NCI-H1930 (cell line): Measurements from ENCODE around the gene FARP1.
A peak's percentile ranks its signal among the peaks of the same experiment; 100 is the strongest.

Source experiments
- DNase-seq, 2 experiments: peaks; one replicate each; lab custom pipeline; 2025; lab: John Stamatoyannopoulos, UW

Gene FARP1

GRCh38 chr13:98133946-98134345 lies 8.9 kb upstream of the FARP1 start:
- no peak for DNase-seq

DNA sequence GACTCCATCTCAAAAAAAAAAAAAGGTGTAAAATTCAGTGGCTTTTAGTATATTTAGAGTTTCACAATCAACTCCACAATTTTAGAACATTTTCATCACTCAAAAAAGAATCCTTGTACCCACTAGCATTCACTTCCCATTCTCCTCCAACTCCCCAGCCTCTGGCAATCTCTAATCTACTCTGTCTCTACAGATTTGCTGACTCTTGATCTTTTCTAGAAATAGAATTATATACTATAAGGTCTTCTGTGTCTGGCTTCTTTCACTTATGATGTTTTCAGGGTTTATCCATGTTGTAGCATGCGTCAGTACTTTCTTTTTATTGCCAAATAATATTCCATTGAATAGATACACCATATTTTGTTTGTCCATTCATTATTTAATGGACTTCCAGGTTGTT lies 8.0 kb upstream of the FARP1 start:
- no peak for DNase-seq

DNA sequence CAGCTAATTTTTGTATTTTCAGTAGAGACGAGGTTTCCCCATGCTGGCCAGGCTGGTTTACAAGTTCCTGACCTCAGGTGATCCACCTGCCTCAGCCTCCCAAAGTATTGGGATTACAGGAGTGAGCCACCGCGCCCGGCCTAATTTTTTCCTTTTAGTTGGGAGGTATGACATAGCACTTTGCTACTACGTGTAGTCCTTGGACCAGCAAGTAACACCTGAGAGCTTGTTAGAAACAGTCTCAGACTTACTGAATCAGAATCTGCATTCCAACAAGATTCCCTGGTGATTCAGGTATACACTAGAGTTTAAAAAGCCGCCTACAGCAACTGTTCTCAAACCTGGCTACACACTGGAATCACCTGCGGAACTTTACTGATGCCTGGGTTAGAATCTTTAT lies 1.8 kb upstream of the FARP1 start:
- DNase-seq, result no peak

DNA sequence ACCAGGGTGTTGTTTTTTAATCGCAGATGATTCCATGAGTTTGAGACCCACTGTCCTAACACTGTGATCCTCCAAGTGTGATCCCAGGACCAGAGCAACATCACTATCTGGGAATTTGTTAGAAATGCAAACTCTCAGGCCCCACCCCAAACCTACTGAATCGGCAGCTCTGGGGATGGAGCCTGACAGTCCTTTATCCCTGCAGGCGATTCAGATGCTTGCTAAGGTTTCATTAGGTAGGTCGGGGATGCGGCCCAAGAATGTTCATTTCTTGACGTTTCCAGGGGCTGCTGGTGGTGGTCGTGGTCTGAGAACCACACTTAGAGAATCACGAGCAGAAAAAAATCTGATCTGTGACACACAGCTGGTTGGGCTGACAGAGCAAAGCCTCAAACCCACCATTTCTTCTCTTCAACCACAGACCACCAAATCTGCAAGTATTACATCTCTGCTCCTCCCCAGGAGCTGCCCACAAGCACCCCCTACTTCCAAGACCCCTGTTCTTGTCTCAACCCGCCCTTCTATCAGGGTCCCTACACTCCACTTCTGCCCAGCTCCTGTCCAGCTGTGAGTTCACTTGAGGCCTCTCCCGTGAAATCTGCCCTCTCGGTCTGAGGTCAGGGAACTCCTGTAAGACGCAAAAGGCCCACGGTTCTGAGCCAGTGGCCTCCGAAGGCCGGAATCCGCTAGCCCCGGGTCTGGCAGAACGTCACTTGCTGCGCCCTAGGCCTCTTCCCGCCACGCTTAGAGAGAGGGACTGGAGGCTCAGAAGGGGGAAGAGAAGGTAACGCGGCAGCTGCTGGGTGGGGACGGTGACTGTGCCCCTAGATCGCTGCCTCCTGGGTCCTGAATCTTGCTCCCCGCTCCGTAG lies 1.1 kb upstream of the FARP1 start:
- DNase-seq, result no peak

- DNase-seq, result peak in 1 of 2 experiments; percentile 81
Observed at GRCh38 chr13:98143157-98143553, 261 bp downstream of the FARP1 start.

- DNase-seq, result no peak
Observed at GRCh38 chr13:98143601-98144026, 720 bp downstream of the FARP1 start.

DNA sequence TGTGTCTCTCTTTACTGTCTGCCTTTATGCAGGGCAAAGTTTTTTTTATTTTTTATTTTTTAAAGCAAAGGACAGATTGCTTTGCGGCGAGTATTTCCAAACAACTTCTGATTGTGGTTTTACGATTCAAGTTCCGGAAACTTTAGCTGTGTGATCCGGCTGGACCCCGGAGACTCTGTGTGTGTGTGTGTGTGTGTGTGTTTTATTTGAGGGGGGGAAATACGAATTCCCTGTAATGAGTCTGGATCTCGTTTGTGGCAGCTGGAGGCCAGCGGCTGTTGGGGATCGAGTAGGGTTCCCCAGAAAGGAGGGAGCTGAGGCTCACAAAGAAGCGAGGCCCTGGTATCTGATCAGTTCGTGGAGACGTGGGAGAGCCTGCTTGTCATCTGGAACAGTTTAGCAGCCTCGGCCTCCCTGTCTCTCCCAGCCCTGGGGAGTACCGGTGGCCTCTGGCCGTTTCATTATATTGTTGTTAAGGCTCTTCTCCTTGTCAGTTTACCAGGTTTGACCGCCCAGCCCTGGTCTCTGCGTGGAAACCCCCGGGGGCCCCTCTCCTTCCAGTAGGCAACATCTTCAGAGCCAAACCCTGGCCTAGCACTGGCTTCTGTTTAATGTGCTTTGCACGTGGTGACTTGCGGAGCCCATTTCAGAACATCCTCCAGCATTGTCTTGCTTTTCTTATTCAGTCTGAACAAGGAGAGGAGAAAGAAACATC lies 1.3 kb downstream of the FARP1 start:
- no peak for DNase-seq

DNA sequence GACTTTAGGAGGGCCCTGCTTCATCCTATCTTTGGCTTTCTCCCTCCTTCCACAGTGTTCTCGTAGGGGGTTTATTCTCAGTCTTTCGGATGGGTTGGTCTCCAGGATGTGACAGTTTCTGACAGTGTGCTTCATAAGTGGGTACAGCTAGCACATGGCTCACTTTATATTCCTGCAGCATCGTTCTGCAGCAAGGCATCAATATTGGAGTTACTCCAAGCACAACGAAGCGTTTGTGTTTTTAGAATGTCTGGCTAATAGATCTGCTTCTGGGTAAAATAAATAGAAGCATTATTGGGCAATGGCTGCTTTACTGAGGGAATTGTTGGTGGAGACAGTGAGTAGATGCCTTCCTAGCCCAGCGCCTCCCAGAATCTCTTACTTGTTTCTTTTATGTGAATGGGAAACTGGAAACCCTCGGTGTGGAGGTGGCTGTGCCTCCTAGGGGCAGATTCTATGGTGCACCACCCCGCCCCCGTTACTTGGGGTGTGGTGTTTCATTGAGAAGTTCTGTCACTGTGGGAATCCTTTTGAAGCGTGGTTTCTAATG lies 2.0 kb downstream of the FARP1 start:
- peak in 1 of 2 experiments; percentile 24 for DNase-seq

GRCh38 chr13:98147521-98147920 lies 4.6 kb downstream of the FARP1 start:
- no peak for DNase-seq

DNA sequence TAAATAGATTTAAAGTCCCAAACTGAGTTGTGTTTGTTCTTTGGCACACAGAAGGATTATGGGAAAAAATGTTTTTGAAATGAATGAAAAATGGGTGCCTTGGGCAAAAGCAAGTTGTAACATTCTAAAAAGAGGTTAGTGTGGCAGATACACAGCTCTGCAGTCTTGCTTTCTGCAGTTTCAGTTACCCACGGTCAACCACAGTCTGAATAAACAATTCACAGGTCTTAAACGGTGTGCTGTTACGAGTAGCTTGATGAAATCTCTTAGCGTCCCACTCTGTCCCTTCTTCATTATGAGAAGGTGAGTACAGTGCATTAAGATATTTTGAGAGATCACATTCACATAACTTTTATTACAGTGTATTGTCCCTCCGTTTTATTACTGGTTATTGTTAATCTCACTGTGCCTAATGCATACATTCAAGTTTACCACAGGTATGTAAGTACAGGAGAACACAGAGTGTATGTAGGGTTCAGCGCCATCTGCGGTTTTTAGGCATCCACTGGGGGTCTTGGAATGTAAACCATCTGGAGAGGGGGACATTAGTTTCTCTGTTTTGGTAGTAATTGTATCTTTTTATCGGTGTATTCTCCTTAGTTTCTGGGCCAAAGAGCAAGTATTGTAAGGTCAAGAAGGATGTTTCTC lies 8.1 kb downstream of the FARP1 start:
- DNase-seq, result no peak

DNA sequence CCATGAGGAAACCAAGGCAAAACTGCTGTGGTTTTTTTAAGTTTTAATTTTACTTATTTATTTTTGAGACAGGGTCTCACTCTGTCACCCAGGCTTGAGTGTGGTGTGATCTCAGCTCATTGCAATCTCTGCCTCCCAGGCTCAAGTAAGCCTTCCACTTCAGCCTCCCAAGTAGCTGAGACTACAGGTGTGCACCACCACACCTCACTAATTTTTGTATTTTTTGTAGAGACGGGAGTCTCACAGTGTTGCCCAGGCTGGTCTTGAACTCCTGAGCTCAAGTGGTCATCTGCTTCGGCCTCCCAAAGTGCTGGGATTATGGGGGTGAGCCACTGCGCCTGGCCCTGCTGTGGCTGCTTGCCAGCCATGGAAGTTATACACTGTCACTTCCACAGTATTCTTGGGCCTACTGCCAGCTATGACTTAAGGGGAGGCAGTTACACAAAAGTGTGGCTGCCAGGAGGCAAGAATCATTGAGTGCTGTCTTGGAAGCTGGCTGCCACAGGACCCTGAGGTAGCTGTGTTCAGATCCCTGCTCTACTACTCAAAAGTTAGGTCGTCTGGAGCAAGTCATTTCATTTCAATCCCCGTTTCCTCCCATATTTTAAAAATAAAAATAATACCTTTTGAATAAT lies 12.7 kb downstream of the FARP1 start:
- DNase-seq, result no peak

DNA sequence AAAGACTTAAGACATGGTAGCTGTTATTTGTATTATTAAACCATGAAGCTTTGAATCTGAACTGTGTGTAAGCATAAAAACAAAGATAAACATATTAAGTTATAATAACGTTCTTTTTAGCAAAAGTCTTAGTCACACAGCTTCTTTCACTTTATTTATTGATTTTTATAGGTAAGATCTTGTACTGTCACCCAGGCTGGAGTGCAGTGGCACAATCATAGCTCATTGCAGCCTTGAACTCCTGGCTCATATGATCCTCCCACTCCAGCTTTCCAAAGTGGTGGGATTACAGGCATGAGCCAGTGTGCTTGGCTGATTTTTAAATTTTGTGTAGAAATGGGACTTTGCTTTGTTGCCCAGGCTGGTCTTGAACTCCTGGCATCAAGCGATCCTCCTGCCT lies 13.4 kb downstream of the FARP1 start:
- no peak for DNase-seq

DNA sequence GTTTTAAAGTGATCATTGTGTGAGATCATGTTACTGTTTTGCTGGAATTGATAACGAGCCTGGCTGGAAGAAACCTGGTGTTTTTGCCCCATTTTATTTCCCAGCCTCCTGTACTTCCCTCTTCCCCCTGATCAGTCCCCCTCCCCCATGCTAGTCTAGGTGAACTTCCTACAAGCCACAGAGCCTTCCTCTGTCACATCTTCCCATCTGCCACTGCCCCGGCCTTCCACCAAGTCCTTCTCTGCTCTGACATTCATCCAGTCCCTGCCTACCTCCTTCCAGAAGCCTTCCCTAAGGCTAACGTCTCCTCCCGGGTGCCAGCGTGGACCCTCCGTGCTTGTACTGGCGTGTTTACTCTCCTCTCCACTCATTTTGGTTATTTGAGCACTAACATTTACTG lies 14.3 kb downstream of the FARP1 start:
- DNase-seq, result no peak

DNA sequence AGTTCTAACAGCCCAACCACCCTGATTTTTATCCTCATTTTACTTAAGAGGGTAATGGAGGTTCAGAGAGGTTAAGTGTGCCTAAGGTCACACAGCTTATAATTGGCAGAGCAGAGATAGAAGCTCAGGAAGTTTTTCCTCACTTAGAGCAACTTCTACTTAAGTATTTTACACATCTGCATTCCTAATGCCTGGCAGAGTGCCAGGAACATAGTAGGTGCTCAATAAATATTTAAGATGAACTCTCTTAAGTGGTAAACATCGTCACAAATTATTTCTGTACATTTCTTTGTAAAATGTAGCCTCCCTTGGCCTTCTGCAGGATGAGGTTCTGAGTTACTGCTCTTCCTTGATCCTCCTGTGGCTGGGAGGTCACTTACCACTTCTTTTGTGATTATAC lies 14.7 kb downstream of the FARP1 start:
- DNase-seq, result no peak

DNA sequence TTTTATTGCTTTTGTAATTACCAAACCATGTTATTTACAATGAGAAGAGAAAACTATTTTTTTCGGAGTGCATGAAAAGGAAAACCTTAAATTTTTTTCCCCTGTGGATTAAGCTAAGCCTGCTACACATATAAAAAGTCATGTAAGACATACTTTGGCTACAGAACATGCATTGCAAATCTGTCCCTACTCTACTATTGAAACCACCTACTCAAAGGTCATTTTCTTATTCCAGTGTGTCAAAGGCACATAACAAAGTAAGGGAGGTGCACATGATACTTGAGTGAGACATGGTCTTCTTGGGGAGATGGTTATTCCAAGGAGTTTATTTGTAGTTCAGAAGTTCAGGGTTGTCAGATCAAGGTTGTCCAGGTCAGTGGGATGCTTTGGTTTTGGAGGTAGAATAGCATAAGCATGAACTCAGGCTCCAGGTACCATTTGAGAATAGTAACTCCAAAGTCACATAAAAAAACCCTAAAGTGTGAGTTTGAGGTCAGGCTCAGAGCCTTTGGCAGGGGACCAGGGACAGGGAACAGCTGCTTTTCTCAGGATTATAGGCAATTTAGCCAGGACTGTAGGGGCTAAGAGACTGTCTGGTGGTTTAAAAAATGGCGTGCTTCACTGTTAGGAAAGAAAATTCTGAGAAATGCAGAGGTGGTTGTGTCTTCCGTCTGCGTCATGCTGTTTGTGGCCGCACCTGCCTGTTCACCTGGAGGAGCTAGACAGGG lies 15.4 kb downstream of the FARP1 start:
- no peak for DNase-seq

- no peak for DNase-seq
Observed at GRCh38 chr13:98162935-98163334, 20.0 kb downstream of the FARP1 start.

GRCh38 chr13:98169331-98169730 lies 26.4 kb downstream of the FARP1 start:
- no peak for DNase-seq

GRCh38 chr13:98171900-98172589 lies 29.2 kb downstream of the FARP1 start:
- no peak for DNase-seq

GRCh38 chr13:98172590-98173422 lies 29.9 kb downstream of the FARP1 start:
- no peak for DNase-seq
